ENCODE results near the gene BMP7. TPM values are rescaled to one million over a fixed set of nuclear protein-coding genes. Genes with fewer than 3 reads are reported as not detected.

The BMP7 gene
- total RNA-seq, 1 experiment from 2014 or later: 7.5 TPM

- intact Hi-C loops (cut with micrococcal nuclease; ENCODE audit: unreplicated experiment): no loop called here
- no peak overlapping the region for H3K27ac ChIP-seq (ENCODE audit: low read depth, low read length, poor library complexity, severe bottlenecking)
- H3K27me3 ChIP-seq (replicated peaks; ENCODE audit: insufficient read depth, low read depth, low read length, poor library complexity): peaks cover 7% of the 10 kb centered on the region
- no peaks in the 10 kb centered on the region for H3K36me3 ChIP-seq (ENCODE audit: insufficient read depth, low read length, poor library complexity, severe bottlenecking)
- BruUV-seq (replicated peaks): no TSS peak
- POLR2A ChIA-PET (ENCODE audit: low non-redundant PET): no interaction called here
- no peak for TF ChIP-seq CTCF (conservative IDR thresholded peaks at IDR 0.05; ENCODE audit: low read depth, low read length)
- TF ChIP-seq EZH2 (IDR thresholded peaks at IDR 0.05; ENCODE audit: borderline replicate concordance, low read depth, low read length, poor library complexity, severe bottlenecking): no peak
- DNase-seq (ENCODE audit: low spot score): no peak
- no peaks in the 10 kb centered on the region for H3K4me1 ChIP-seq (ENCODE audit: insufficient read depth, low read length, poor library complexity, severe bottlenecking)
- H3K9me3 ChIP-seq (ENCODE audit: low read depth, low read length, poor library complexity, severe bottlenecking): no peaks in the 10 kb centered on the region
- no peak overlapping the region for H3K4me3 ChIP-seq (ENCODE audit: low read depth, low read length, poor library complexity, severe bottlenecking)
- CTCF ChIA-PET: no interaction called here
Observed at GRCh38 chr20:57139342-57140093, 126.9 kb downstream of the BMP7 start.

- ChIA-PET POLR2A (ENCODE audit: low non-redundant PET) (no interaction called here), CTCF (no interaction called here)
- intact Hi-C loops (cut with micrococcal nuclease; ENCODE audit: unreplicated experiment): no loop called here
- Histone ChIP-seq H3K36me3 (ENCODE audit: insufficient read depth, low read length, poor library complexity, severe bottlenecking) (no peaks in the 10 kb centered on the region), H3K4me1 (ENCODE audit: insufficient read depth, low read length, poor library complexity, severe bottlenecking) (peaks cover 6% of the 10 kb centered on the region), H3K4me3 (ENCODE audit: low read depth, low read length, poor library complexity, severe bottlenecking) (no peak overlapping the region), H3K27me3 (replicated peaks; ENCODE audit: insufficient read depth, low read depth, low read length, poor library complexity) (peaks cover 2% of the 10 kb centered on the region), H3K27ac (ENCODE audit: low read depth, low read length, poor library complexity, severe bottlenecking) (no peak overlapping the region), H3K9me3 (ENCODE audit: low read depth, low read length, poor library complexity, severe bottlenecking) (no peaks in the 10 kb centered on the region)
- DNase-seq (ENCODE audit: low spot score): no peak
- no TSS peak for BruUV-seq (replicated peaks)
- TF ChIP-seq CTCF (conservative IDR thresholded peaks at IDR 0.05; ENCODE audit: low read depth, low read length) (no peak), EZH2 (IDR thresholded peaks at IDR 0.05; ENCODE audit: borderline replicate concordance, low read depth, low read length, poor library complexity, severe bottlenecking) (no peak)
Observed at GRCh38 chr20:57138198-57138995, 128.0 kb downstream of the BMP7 start.

GRCh38 chr20:57137676-57138075, 128.8 kb downstream of the BMP7 start:
- BruUV-seq (replicated peaks): no TSS peak
- POLR2A ChIA-PET (ENCODE audit: low non-redundant PET): no interaction called here
- H3K36me3 ChIP-seq (ENCODE audit: insufficient read depth, low read length, poor library complexity, severe bottlenecking): no peaks in the 10 kb centered on the region
- peaks cover 6% of the 10 kb centered on the region for H3K4me1 ChIP-seq (ENCODE audit: insufficient read depth, low read length, poor library complexity, severe bottlenecking)
- H3K27me3 ChIP-seq (replicated peaks; ENCODE audit: insufficient read depth, low read depth, low read length, poor library complexity): no peaks in the 10 kb centered on the region
- DNase-seq (ENCODE audit: low spot score): no peak
- H3K27ac ChIP-seq (ENCODE audit: low read depth, low read length, poor library complexity, severe bottlenecking): no peak overlapping the region
- H3K4me3 ChIP-seq (ENCODE audit: low read depth, low read length, poor library complexity, severe bottlenecking): no peak overlapping the region
- H3K9me3 ChIP-seq (ENCODE audit: low read depth, low read length, poor library complexity, severe bottlenecking): no peaks in the 10 kb centered on the region
- intact Hi-C loops (cut with micrococcal nuclease; ENCODE audit: unreplicated experiment): no loop called here
- TF ChIP-seq EZH2 (IDR thresholded peaks at IDR 0.05; ENCODE audit: borderline replicate concordance, low read depth, low read length, poor library complexity, severe bottlenecking): no peak
- TF ChIP-seq CTCF (conservative IDR thresholded peaks at IDR 0.05; ENCODE audit: low read depth, low read length): no peak
- CTCF ChIA-PET: no interaction called here

Measured in A673 (cell line).